Measurements from ENCODE around the gene SMDT1.

The SMDT1 gene

DNA sequence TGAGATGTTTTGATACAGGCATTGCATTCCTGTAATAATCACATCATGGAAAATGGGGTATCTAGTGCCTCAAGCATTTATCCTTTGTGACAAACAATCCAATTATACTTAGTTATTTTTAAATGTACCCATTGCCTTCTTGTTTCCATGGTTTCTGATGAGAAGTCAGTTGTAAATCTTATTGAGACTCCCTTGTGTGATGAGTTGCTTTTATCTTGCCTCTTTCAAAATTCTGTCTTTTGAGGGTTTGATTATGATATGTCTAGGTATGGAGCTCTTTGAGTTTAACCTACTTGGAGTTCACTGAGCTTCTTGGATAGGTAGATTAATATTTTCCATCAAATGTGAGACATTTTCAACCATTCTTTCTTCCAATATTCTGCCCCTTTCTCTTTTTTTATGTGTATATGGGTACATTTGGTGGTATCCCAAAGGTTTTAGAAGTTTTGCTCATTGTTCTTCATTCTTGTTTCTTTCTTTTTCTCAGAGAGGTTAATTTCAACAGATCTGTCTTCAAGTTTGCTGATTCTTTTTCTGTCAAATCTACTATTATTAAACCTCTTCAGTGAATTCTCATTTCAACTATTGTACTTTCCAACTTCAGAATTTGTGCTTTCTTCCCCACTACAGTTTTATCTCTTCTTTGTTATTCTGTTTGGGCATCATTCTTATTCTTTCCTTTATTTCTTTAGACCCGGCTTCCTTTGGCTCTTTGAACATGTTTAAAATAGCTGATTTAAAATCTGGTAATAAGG, 22.6 kb upstream of the SMDT1 start:
- Histone ChIP-seq H2AFZ (ENCODE audit: low read length) (no peak overlapping the region), H4K20me1 (ENCODE audit: insufficient read depth, low read length) (no peaks in the 10 kb centered on the region), H3F3A (ENCODE audit: insufficient read depth, low read length) (no peaks in the 10 kb centered on the region), H3K9ac (ENCODE audit: low read length) (no peak overlapping the region), H3K27me3 (replicated peaks; ENCODE audit: insufficient read depth, low read length) (no peaks in the 10 kb centered on the region), H3K79me2 (ENCODE audit: low read length) (no peaks in the 10 kb centered on the region), H3K36me3 (replicated peaks; ENCODE audit: insufficient read depth, low read length) (no peaks in the 10 kb centered on the region), H3K4me3 (ENCODE audit: low read length) (no peak overlapping the region), H3K4me2 (ENCODE audit: low read depth, low read length) (no peak overlapping the region), H3K9me2 (replicated peaks; ENCODE audit: insufficient read depth, low read length) (no peaks in the 10 kb centered on the region), H3K4me1 (ENCODE audit: low read length) (no peaks in the 10 kb centered on the region), H3K9me3 (replicated peaks; ENCODE audit: insufficient read depth, low read length) (no peaks in the 10 kb centered on the region), H3K27ac (ENCODE audit: low read length) (no peak overlapping the region)
- TF ChIP-seq EZH2phosphoT487 (IDR thresholded peaks at IDR 0.05; ENCODE audit: low read length) (no peak), CTCF (IDR thresholded peaks at IDR 0.05; ENCODE audit: low read length) (no peak), EZH2 (optimal IDR thresholded peaks at IDR 0.05; ENCODE audit: low read depth, low read length) (no peak)
- DNase-seq: no peak

DNA sequence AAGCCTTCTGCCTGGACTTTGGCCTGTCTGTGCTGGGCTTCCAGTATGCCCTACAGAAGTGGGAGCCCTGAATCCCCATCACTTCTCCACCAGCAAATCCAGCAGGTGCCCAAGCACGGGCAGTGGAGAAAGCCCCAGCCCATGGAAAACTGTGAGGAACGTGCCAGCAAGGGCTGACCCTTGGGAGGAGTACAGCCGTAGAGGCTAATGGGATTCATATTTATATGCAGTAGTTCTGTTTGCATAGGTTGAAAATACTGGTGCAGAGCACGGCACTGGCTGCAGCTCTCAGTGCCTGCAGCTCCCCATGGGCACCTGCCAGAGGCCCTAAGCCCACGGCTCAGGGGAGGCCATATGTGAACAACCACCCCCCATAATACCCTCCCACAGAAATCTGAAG, 19.0 kb upstream of the SMDT1 start:
- no peaks in the 10 kb centered on the region for H3K9me2 ChIP-seq (replicated peaks; ENCODE audit: insufficient read depth, low read length)
- no peak overlapping the region for H3K27ac ChIP-seq (ENCODE audit: low read length)
- H3K4me3 ChIP-seq (ENCODE audit: low read length): no peak overlapping the region
- no peaks in the 10 kb centered on the region for H3K27me3 ChIP-seq (replicated peaks; ENCODE audit: insufficient read depth, low read length)
- H3K9ac ChIP-seq (ENCODE audit: low read length): no peak overlapping the region
- H3K79me2 ChIP-seq (ENCODE audit: low read length): no peaks in the 10 kb centered on the region
- no peaks in the 10 kb centered on the region for H3K36me3 ChIP-seq (replicated peaks; ENCODE audit: insufficient read depth, low read length)
- DNase-seq: no peak
- H3K4me2 ChIP-seq (ENCODE audit: low read depth, low read length): no peak overlapping the region
- no peaks in the 10 kb centered on the region for H3K9me3 ChIP-seq (replicated peaks; ENCODE audit: insufficient read depth, low read length)
- TF ChIP-seq EZH2phosphoT487 (IDR thresholded peaks at IDR 0.05; ENCODE audit: low read length) (no peak), CTCF (IDR thresholded peaks at IDR 0.05; ENCODE audit: low read length) (no peak), EZH2 (optimal IDR thresholded peaks at IDR 0.05; ENCODE audit: low read depth, low read length) (no peak)
- no peaks in the 10 kb centered on the region for H4K20me1 ChIP-seq (ENCODE audit: insufficient read depth, low read length)
- no peaks in the 10 kb centered on the region for H3K4me1 ChIP-seq (ENCODE audit: low read length)
- H2AFZ ChIP-seq (ENCODE audit: low read length): no peak overlapping the region
- H3F3A ChIP-seq (ENCODE audit: insufficient read depth, low read length): no peaks in the 10 kb centered on the region

GRCh38 chr22:42061041-42061440, 18.5 kb upstream of the SMDT1 start:
- Histone ChIP-seq H2AFZ (ENCODE audit: low read length) (no peak overlapping the region), H3K36me3 (replicated peaks; ENCODE audit: insufficient read depth, low read length) (no peaks in the 10 kb centered on the region), H3K9ac (ENCODE audit: low read length) (no peak overlapping the region), H3K4me3 (ENCODE audit: low read length) (no peak overlapping the region), H3K9me3 (replicated peaks; ENCODE audit: insufficient read depth, low read length) (no peaks in the 10 kb centered on the region), H3K9me2 (replicated peaks; ENCODE audit: insufficient read depth, low read length) (no peaks in the 10 kb centered on the region), H3K4me2 (ENCODE audit: low read depth, low read length) (no peak overlapping the region), H3K27ac (ENCODE audit: low read length) (no peak overlapping the region), H3F3A (ENCODE audit: insufficient read depth, low read length) (no peaks in the 10 kb centered on the region), H3K4me1 (ENCODE audit: low read length) (no peaks in the 10 kb centered on the region), H3K27me3 (replicated peaks; ENCODE audit: insufficient read depth, low read length) (no peaks in the 10 kb centered on the region), H4K20me1 (ENCODE audit: insufficient read depth, low read length) (no peaks in the 10 kb centered on the region), H3K79me2 (ENCODE audit: low read length) (no peaks in the 10 kb centered on the region)
- TF ChIP-seq CTCF (IDR thresholded peaks at IDR 0.05; ENCODE audit: low read length): no peak
- no peak for TF ChIP-seq EZH2phosphoT487 (IDR thresholded peaks at IDR 0.05; ENCODE audit: low read length)
- no peak for TF ChIP-seq EZH2 (optimal IDR thresholded peaks at IDR 0.05; ENCODE audit: low read depth, low read length)
- DNase-seq: no peak
